Posterior vena cava (tissue), 2 donors: Measurements from ENCODE around the gene RDH14. TPM values are rescaled to one million over a fixed set of nuclear protein-coding genes. Genes with fewer than 3 reads are reported as not detected.

Experiments
- total RNA-seq, 2 donors: library from RNA; stranded (reverse); fragmentation: NEBNext Ultra II Directional; extraction: Animal tissue kit (Norgen Biotek cat#: 25700); gene quantifications; one replicate each; pipeline ENCODE4 v1.2.1, GENCODE V29; 2021
- donor health status: DM: yes; HTN: yes; CAD: no.
- donor health status: DM: yes; HTN: yes; CAD: no.

The RDH14 gene
- total RNA-seq, 2 donors from 2014 or later: 25.1 to 29.4 TPM

Other genes with a start within 250 kb of the RDH14 start
- gene NT5C1B, start 28.9 kb upstream of the RDH14 start, total RNA-seq: not detected